ENCODE results near the gene CIAO2B.

GRCh38 chr16:66908116-66908515 is 26.1 kb downstream of the CIAO2B start:
- TF ChIP-seq, protein P1, sequence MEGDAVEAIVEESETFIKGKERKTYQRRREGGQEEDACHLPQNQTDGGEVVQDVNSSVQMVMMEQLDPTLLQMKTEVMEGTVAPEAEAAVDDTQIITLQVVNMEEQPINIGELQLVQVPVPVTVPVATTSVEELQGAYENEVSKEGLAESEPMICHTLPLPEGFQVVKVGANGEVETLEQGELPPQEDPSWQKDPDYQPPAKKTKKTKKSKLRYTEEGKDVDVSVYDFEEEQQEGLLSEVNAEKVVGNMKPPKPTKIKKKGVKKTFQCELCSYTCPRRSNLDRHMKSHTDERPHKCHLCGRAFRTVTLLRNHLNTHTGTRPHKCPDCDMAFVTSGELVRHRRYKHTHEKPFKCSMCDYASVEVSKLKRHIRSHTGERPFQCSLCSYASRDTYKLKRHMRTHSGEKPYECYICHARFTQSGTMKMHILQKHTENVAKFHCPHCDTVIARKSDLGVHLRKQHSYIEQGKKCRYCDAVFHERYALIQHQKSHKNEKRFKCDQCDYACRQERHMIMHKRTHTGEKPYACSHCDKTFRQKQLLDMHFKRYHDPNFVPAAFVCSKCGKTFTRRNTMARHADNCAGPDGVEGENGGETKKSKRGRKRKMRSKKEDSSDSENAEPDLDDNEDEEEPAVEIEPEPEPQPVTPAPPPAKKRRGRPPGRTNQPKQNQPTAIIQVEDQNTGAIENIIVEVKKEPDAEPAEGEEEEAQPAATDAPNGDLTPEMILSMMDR (IDR thresholded peaks at IDR 0.05): no peak
- TF ChIP-seq EZH2 (IDR thresholded peaks at IDR 0.05) (no peak), EZH2phosphoT487 (IDR thresholded peaks at IDR 0.05) (no peak)
